Measurements from ENCODE around the gene PLCL1. TPM values are rescaled to one million over a fixed set of nuclear protein-coding genes. Genes with fewer than 3 reads are reported as not detected.

PLCL1 gene
- total and polyA plus RNA-seq, 10 of the 15 experiments (the other 5 are each of a cell fraction or from before 2014, with no cell fraction given), result 0.03 to 1.5 (median 0.22) TPM

GRCh38 chr2:197782126-197782525, 22.3 kb upstream of the PLCL1 start:
- H3K79me2 ChIP-seq (ENCODE audit: control insufficient read depth, insufficient read depth, low read length), result no peaks in the 10 kb centered on the region
- intact Hi-C loops (cut with micrococcal nuclease; ENCODE audit: unreplicated experiment) (loop anchor here (10.0 kb wide), 1 partner anchor 607 kb away; no protein-coding TSS in a partner anchor), in situ Hi-C loops (cut with MboI) (no loop called here)
- POLR2A ChIA-PET, result interaction anchor here (0.5 to 1.1 kb wide), 2 partner anchors 9 to 514 kb away, joined by 3 to 5 read pairs; no protein-coding TSS in a partner anchor
- no peaks in the 10 kb centered on the region for H3K36me3 ChIP-seq (ENCODE audit: control insufficient read depth in 2 of 2, insufficient read depth in 2 of 2, low read length in 1 of 2)
- H2AFZ ChIP-seq (ENCODE audit: control insufficient read depth, low read depth, low read length), result no peak overlapping the region
- RAD21 ChIA-PET (ENCODE audit: unreplicated experiment), result interaction anchor here (1.8 kb wide), 1 partner anchor 515 kb away, joined by 5 read pairs; no protein-coding TSS in a partner anchor
- H3K9ac ChIP-seq (ENCODE audit: control insufficient read depth, insufficient read depth, low read length), result no peak overlapping the region
- CTCF ChIA-PET, result interaction anchor here (0.6 to 5.3 kb wide), 5 partner anchors 10 to 410 kb away, joined by 3 to 60 read pairs (median 4); partner anchors contain the start of gene MARS2
- WGBS (ENCODE audit: insufficient coverage, insufficient replicate concordance, low lambda C conversion rate, missing lambda C conversion rate), result 0% methylated on average over 1 of the region's 1 CpG
- SMC1A ChIA-PET (ENCODE audit: uncharacterized antibody, unreplicated experiment), result interaction anchor here (1.0 to 2.2 kb wide), 5 partner anchors 19 to 515 kb away, joined by 3 to 7 read pairs (median 3); no protein-coding TSS in a partner anchor
- no peak for DNase-seq (ENCODE audit: low read depth, low spot score)
- H3K4me1 ChIP-seq (ENCODE audit: control insufficient read depth, insufficient read depth, low read length), result no peaks in the 10 kb centered on the region
- no peak for FAIRE-seq
- no peak overlapping the region for H3K4me3 ChIP-seq
- no peak overlapping the region for H3K4me2 ChIP-seq (ENCODE audit: control insufficient read depth, insufficient read depth)
- no peaks in the 10 kb centered on the region for H3K27me3 ChIP-seq (replicated peaks in 1 of 2; ENCODE audit: control insufficient read depth in 2 of 2, insufficient read depth in 2 of 2, low read length in 1 of 2)
- no peaks in the 10 kb centered on the region; the same call in 2 of the 3 replicates for H3K9me3 ChIP-seq (replicated peaks; ENCODE audit: control insufficient read depth, insufficient read depth, low read length)
- H4K20me1 ChIP-seq (ENCODE audit: control insufficient read depth, insufficient read depth), result no peaks in the 10 kb centered on the region
- no peak overlapping the region for H3K27ac ChIP-seq (ENCODE audit: control insufficient read depth, insufficient read depth)
- BruUV-seq (replicated peaks), result no TSS peak
- ATAC-seq, result no peak
- TF ChIP-seq SMAD5 (IDR thresholded peaks at IDR 0.05; ENCODE audit: low read depth) (no peak), PBX3 (IDR thresholded peaks at IDR 0.05; ENCODE audit: insufficient replicate concordance, low read depth, low read length) (no peak), CBX5 (IDR thresholded peaks at IDR 0.05; ENCODE audit: low read depth) (no peak), NR2C2 (IDR thresholded peaks at IDR 0.05; ENCODE audit: borderline replicate concordance, control insufficient read depth, insufficient read length, low read depth) (no peak), NKRF (conservative IDR thresholded peaks at IDR 0.05) (no peak), STAT3 (IDR thresholded peaks at IDR 0.05; ENCODE audit: low read depth, low read length) (no peak), IKZF2 (IDR thresholded peaks at IDR 0.05) (no peak), ZBTB33 (IDR thresholded peaks at IDR 0.05) (no peak), E2F8 (IDR thresholded peaks at IDR 0.05; ENCODE audit: low read depth, partially characterized antibody) (no peak), E4F1 (IDR thresholded peaks at IDR 0.05; ENCODE audit: borderline replicate concordance, partially characterized antibody) (no peak), RBBP5 (conservative IDR thresholded peaks at IDR 0.05) (no peak), BMI1 (IDR thresholded peaks at IDR 0.05; ENCODE audit: borderline replicate concordance) (no peak), MTA3 (IDR thresholded peaks at IDR 0.05; ENCODE audit: borderline replicate concordance, low read length) (no peak)
